Karpas-422 (cell line): ENCODE measurements around the gene VPS51. TPM values are rescaled to one million over a fixed set of nuclear protein-coding genes. Genes with fewer than 3 reads are reported as not detected.

Source experiments
- DNase-seq: peaks from one replicate; pipeline ENCODE4 v3.0.0-alpha.2; 2015
- H2AFZ ChIP-seq: fragments of 200-600 bp; sonication (generic); 2 replicates; pipeline ENCODE4 v1.6.1; 2014; ENCODE audit warnings: antibody characterized with exemption, low read length, mixed read lengths
- H3K27ac ChIP-seq: fragments of 200-600 bp; sonication (generic); 2 replicates; pipeline ENCODE4 v1.5.1; 2014; ENCODE audit warnings: mild to moderate bottlenecking, low read length, moderate library complexity
- H3K27me3 ChIP-seq: fragments of 200-600 bp; sonication (generic); 2 replicates; pipeline ENCODE4 v1.6.1; 2014; ENCODE audit warnings: low read length, mixed read lengths
- H3K36me3 ChIP-seq: fragments of 200-600 bp; sonication (generic); 2 replicates; pipeline ENCODE4 v1.6.1; 2014; ENCODE audit warnings: low read length, mixed read lengths; ENCODE audit not compliant: insufficient read depth
- H3K4me1 ChIP-seq: fragments of 200-600 bp; sonication (generic); 2 replicates; pipeline ENCODE4 v1.6.1; 2014; ENCODE audit warnings: mild to moderate bottlenecking, low read length, mixed read lengths
- H3K4me2 ChIP-seq: fragments of 200-600 bp; sonication (generic); 2 replicates; pipeline ENCODE4 v1.6.1; 2014; ENCODE audit warnings: low read length, low read depth, mild to moderate bottlenecking; ENCODE audit not compliant: poor library complexity, severe bottlenecking
- H3K4me3 ChIP-seq: fragments of 200-600 bp; sonication (generic); 2 replicates; pipeline ENCODE4 v1.5.1; 2014; ENCODE audit warnings: mild to moderate bottlenecking, antibody characterized with exemption, low read length, mixed read lengths
- H3K79me2 ChIP-seq: fragments of 200-600 bp; sonication (generic); 2 replicates; pipeline ENCODE4 v1.6.1; 2014; ENCODE audit warnings: mild to moderate bottlenecking, low read length, mixed read lengths
- H3K9ac ChIP-seq: fragments of 200-600 bp; sonication (generic); 2 replicates; pipeline ENCODE4 v1.6.0; 2014; ENCODE audit warnings: low read length
- H3K9me2 ChIP-seq: fragments of 200-600 bp; sonication (generic), shearing (Covaris generic); replicated peaks from 2 replicates; pipeline ENCODE4 v1.6.0; 2014; ENCODE audit warnings: mild to moderate bottlenecking, low read length, moderate library complexity; ENCODE audit not compliant: insufficient read depth
- H3K9me3 ChIP-seq: fragments of 300-700, 200-600 bp; sonication (generic); 2 replicates; pipeline ENCODE4 v1.6.1; 2014; ENCODE audit warnings: low read length, mixed read lengths
- H4K20me1 ChIP-seq: fragments of 200-600 bp; sonication (generic); 2 replicates; pipeline ENCODE4 v1.6.1; 2014; ENCODE audit warnings: mild to moderate bottlenecking, antibody characterized with exemption, low read length, low read depth; ENCODE audit not compliant: insufficient read depth
- total RNA-seq: library from RNA; depleted of rRNA; stranded (reverse); fragments of >200 nt; shearing (Covaris generic); gene quantifications from 2 replicates; pipeline ENCODE4 v1.2.3, GENCODE V29; 2014; ENCODE audit warnings: low replicate concordance; rRNA removed

VPS51 gene
- total RNA-seq: 78.9 and 193 TPM in 2 replicates

GRCh38 chr11:65095974-65096806, at the start of gene VPS51:
Gene VPS51, plus strand, starts transcription at chr11:65096214. Its CDS starts 37 bp downstream, at chr11:65096251.
- peak within 1 kb of the TSS; percentile 89 for H3K4me2 ChIP-seq
- H3K9ac ChIP-seq: peak within 1 kb of the TSS; percentile 86
- H3K27ac ChIP-seq: peak within 1 kb of the TSS; percentile 72
- H3K4me1 ChIP-seq: peaks cover 13% of the 10 kb centered on the region
- H2AFZ ChIP-seq: peak within 1 kb of the TSS; percentile 33; the same call in 1 of the 2 replicates
- no peaks in the 10 kb centered on the region for H3K9me3 ChIP-seq
- H3K36me3 ChIP-seq: peaks cover 7% of the 10 kb centered on the region; the same call in 1 of the 2 replicates
- H4K20me1 ChIP-seq: no peaks in the 10 kb centered on the region
- no peaks in the 10 kb centered on the region for H3K9me2 ChIP-seq
- peak; percentile 95 for DNase-seq
- H3K79me2 ChIP-seq: peaks cover 39% of the 10 kb centered on the region
- no peaks in the 10 kb centered on the region for H3K27me3 ChIP-seq
- H3K4me3 ChIP-seq: peak within 1 kb of the TSS; percentile 79

DNA sequence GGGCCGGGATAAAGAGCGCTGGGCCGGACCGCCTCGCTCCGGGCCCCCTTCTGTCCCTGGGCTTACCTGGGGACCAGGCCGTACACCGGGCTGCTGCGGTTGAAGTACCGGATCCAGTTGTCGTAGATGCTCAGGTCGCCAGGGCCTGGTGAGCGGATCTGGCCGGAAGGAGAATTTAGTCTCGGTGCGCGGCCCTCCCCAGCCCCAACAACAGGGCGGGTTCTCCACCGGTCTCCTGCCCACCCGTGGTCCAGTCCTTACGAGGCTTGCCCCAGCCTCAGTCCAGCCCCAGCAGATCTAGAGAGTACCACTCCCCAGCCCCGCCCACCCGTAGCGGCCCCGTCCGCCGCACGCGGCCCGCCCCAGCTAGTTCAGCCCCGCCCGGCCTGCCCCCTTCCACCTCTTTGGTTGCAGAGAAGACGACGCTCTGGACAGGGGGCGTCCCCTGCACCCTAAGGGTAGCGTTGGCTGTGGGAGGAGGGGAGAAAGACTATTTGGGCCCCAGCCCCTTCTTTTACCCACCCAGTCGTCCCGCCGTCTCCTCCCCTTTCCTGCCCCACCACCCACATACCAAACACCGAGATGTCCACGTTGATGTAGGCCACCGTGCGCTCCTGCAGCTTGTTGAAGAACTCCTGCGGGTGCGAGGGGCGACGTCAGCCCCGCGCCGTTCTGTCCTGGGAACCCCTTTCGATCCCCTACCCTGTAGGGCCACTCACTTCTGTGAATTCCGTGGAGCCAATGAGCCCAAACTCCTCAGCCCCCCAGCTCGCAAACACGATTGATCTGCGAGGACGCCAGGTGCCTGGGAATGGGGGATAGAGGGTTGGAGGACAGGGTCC, 48.2 kb upstream of the VPS51 start:
- no peak overlapping the region for H2AFZ ChIP-seq
- DNase-seq: no peak

GRCh38 chr11:65051398-65051858, 44.6 kb upstream of the VPS51 start:
- Histone ChIP-seq H3K9me3 (no peaks in the 10 kb centered on the region), H3K27me3 (no peaks in the 10 kb centered on the region), H4K20me1 (no peaks in the 10 kb centered on the region), H3K9me2 (no peaks in the 10 kb centered on the region), H3K4me2 (no peak overlapping the region), H3K27ac (no peak overlapping the region), H2AFZ (no peak overlapping the region), H3K36me3 (no peaks in the 10 kb centered on the region), H3K9ac (no peak overlapping the region), H3K4me3 (no peak overlapping the region), H3K4me1 (no peaks in the 10 kb centered on the region), H3K79me2 (no peaks in the 10 kb centered on the region)
- DNase-seq: no peak

More for the DNA sequence above, 48.2 kb upstream of the VPS51 start:
- Histone ChIP-seq H3K4me1 (no peaks in the 10 kb centered on the region), H3K4me3 (no peak overlapping the region), H3K79me2 (no peaks in the 10 kb centered on the region), H3K27me3 (no peaks in the 10 kb centered on the region), H3K9me2 (no peaks in the 10 kb centered on the region), H3K4me2 (no peak overlapping the region), H4K20me1 (no peaks in the 10 kb centered on the region), H3K36me3 (0 out of 2 replicates have a peak, but pooled peaks cover 3% of the 10 kb centered on the region), H3K27ac (no peak overlapping the region), H3K9me3 (no peaks in the 10 kb centered on the region), H3K9ac (no peak overlapping the region)

- Histone ChIP-seq H4K20me1 (no peaks in the 10 kb centered on the region), H3K4me3 (no peak overlapping the region), H3K27ac (no peak overlapping the region), H3K36me3 (no peaks in the 10 kb centered on the region), H3K9ac (no peak overlapping the region), H3K9me2 (no peaks in the 10 kb centered on the region), H3K79me2 (no peaks in the 10 kb centered on the region), H3K27me3 (no peaks in the 10 kb centered on the region), H3K4me2 (no peak overlapping the region), H2AFZ (no peak overlapping the region), H3K4me1 (no peaks in the 10 kb centered on the region), H3K9me3 (no peaks in the 10 kb centered on the region)
- no peak for DNase-seq
Measured at GRCh38 chr11:65053827-65054508, 42.0 kb upstream of the VPS51 start.

GRCh38 chr11:65055538-65055937, 40.5 kb upstream of the VPS51 start:
- Histone ChIP-seq H3K9me3 (no peaks in the 10 kb centered on the region), H3K27me3 (no peaks in the 10 kb centered on the region), H3K4me2 (no peak overlapping the region), H3K36me3 (no peaks in the 10 kb centered on the region), H3K27ac (no peak overlapping the region), H3K9me2 (no peaks in the 10 kb centered on the region), H3K79me2 (no peaks in the 10 kb centered on the region), H2AFZ (no peak overlapping the region), H4K20me1 (no peaks in the 10 kb centered on the region), H3K4me3 (no peak overlapping the region), H3K4me1 (0 out of 2 replicates have a peak, but pooled peaks cover 3% of the 10 kb centered on the region), H3K9ac (no peak overlapping the region)
- DNase-seq: no peak

- Histone ChIP-seq H3K27me3 (no peaks in the 10 kb centered on the region), H3K9me2 (no peaks in the 10 kb centered on the region), H3K4me2 (no peak overlapping the region), H3K36me3 (no peaks in the 10 kb centered on the region), H3K9ac (no peak overlapping the region), H3K4me3 (no peak overlapping the region), H3K4me1 (0 out of 2 replicates have a peak, but pooled peaks cover 3% of the 10 kb centered on the region), H2AFZ (no peak overlapping the region), H4K20me1 (no peaks in the 10 kb centered on the region), H3K79me2 (no peaks in the 10 kb centered on the region), H3K9me3 (no peaks in the 10 kb centered on the region), H3K27ac (no peak overlapping the region)
- no peak for DNase-seq
Measured at GRCh38 chr11:65056999-65057398, 39.0 kb upstream of the VPS51 start.

- H3K36me3 ChIP-seq: no peaks in the 10 kb centered on the region
- DNase-seq: no peak
- no peak overlapping the region for H3K4me3 ChIP-seq
Measured at GRCh38 chr11:65057526-65057925, 38.5 kb upstream of the VPS51 start.

More at GRCh38 chr11:65057526-65057925, 38.5 kb upstream of the VPS51 start:
- H3K27ac ChIP-seq: no peak overlapping the region
- H3K4me2 ChIP-seq: no peak overlapping the region
- H3K4me1 ChIP-seq: 0 out of 2 replicates have a peak, but pooled peaks cover 3% of the 10 kb centered on the region
- H3K9me2 ChIP-seq: no peaks in the 10 kb centered on the region
- no peak overlapping the region for H2AFZ ChIP-seq
- H3K9me3 ChIP-seq: no peaks in the 10 kb centered on the region
- no peak overlapping the region for H3K9ac ChIP-seq
- no peaks in the 10 kb centered on the region for H3K79me2 ChIP-seq
- no peaks in the 10 kb centered on the region for H4K20me1 ChIP-seq
- no peaks in the 10 kb centered on the region for H3K27me3 ChIP-seq
